Measurements from ENCODE around the gene ADD1. TPM values are rescaled to one million over a fixed set of nuclear protein-coding genes. Genes with fewer than 3 reads are reported as not detected.

ADD1 gene
- total and polyA plus RNA-seq, 2 donors (not counting 1 experiment from before 2014, with no cell fraction given): 302 to 383 TPM

GRCh38 chr4:2887343-2887742, 43.7 kb downstream of the ADD1 start:
- Histone ChIP-seq H3K36me3 (replicated peaks in 1 of 2; ENCODE audit: control extremely low read depth in 1 of 2, control insufficient read depth in 1 of 2, extremely low read depth in 1 of 2, insufficient read depth in 2 of 2, low read length in 1 of 2) (peaks cover 22 to 83% of the 10 kb centered on the region in 2 experiments), H3K79me2 (ENCODE audit: control insufficient read depth, insufficient read depth, low read length) (peaks cover 92% of the 10 kb centered on the region), H3K27ac (ENCODE audit: low read length in 2 of 2) (no peak overlapping the region), H3K9me3 (ENCODE audit: control extremely low read depth in 1 of 3, control insufficient read depth in 2 of 3, insufficient read depth in 1 of 3, low read length in 2 of 3) (no peaks in the 10 kb centered on the region), H3K9ac (ENCODE audit: low read length) (no peak overlapping the region), H3K4me2 (replicated peaks; ENCODE audit: low read depth, low read length, poor library complexity, severe bottlenecking) (no peak overlapping the region), H4K20me1 (ENCODE audit: control insufficient read depth, insufficient read depth, low read length, poor library complexity, severe bottlenecking) (peaks cover 81% of the 10 kb centered on the region), H3K4me3 (ENCODE audit: control extremely low read depth in 1 of 5, extremely low read depth in 1 of 5, insufficient read depth in 1 of 5, low read depth in 2 of 5, low read length in 4 of 5) (no peak overlapping the region), H3K27me3 (replicated peaks in 1 of 4; ENCODE audit: control extremely low read depth in 1 of 4, control insufficient read depth in 3 of 4, insufficient read depth in 4 of 4, low read length in 3 of 4) (no peaks in the 10 kb centered on the region), H2AFZ (ENCODE audit: insufficient read depth, low read depth, low read length, poor library complexity, severe bottlenecking) (no peak overlapping the region), H3K4me1 (ENCODE audit: control insufficient read depth in 2 of 2, insufficient read depth in 2 of 2, low read length in 2 of 2) (no peaks in the 10 kb centered on the region)
- POLR2A ChIA-PET: no interaction called here
- Mint-ChIP-seq H3K27me3 (no peaks in the 10 kb centered on the region), H3K27ac (no peak overlapping the region), H3K4me1 (peaks cover 2% of the 10 kb centered on the region), H3K4me3 (no peak overlapping the region), H3K9me3 (ENCODE audit: insufficient read depth) (no peaks in the 10 kb centered on the region)
- WGBS (ENCODE audit: insufficient coverage): 90% methylated on average over 3 of the region's 3 CpGs
- CTCF ChIA-PET: no interaction called here
- TF ChIP-seq EZH2 (IDR thresholded peaks at IDR 0.05; ENCODE audit: borderline replicate concordance, insufficient read depth, low read depth, low read length, poor library complexity, severe bottlenecking) (no peak), CTCF (IDR thresholded peaks at IDR 0.05) (no peak)
- ATAC-seq (ENCODE audit: low read depth): no peak
- DNase-seq: no peak
- intact Hi-C loops (cut with micrococcal nuclease): no loop called here

- no peak overlapping the region for H3K4me2 ChIP-seq (replicated peaks; ENCODE audit: low read depth, low read length, poor library complexity, severe bottlenecking)
- ChIA-PET CTCF (interaction anchor here (0.5 kb wide), 1 partner anchor 167 kb away, joined by 3 read pairs; no protein-coding TSS in a partner anchor), POLR2A (interaction anchor here (0.5 kb wide), 1 partner anchor 396 kb away, joined by 6 read pairs; no protein-coding TSS in a partner anchor)
- Mint-ChIP-seq H3K4me1 (peaks cover 2% of the 10 kb centered on the region), H3K27ac (no peak overlapping the region), H3K4me3 (no peak overlapping the region), H3K27me3 (no peaks in the 10 kb centered on the region), H3K9me3 (ENCODE audit: insufficient read depth) (no peaks in the 10 kb centered on the region)
- peaks cover 82% of the 10 kb centered on the region for H4K20me1 ChIP-seq (ENCODE audit: control insufficient read depth, insufficient read depth, low read length, poor library complexity, severe bottlenecking)
- DNase-seq (no peak), ATAC-seq (ENCODE audit: low read depth) (no peak)
- H3K4me3 ChIP-seq (ENCODE audit: control extremely low read depth in 1 of 5, extremely low read depth in 1 of 5, insufficient read depth in 1 of 5, low read depth in 2 of 5, low read length in 4 of 5): no peak overlapping the region
- peaks cover 23 to 80% of the 10 kb centered on the region in 2 experiments for H3K36me3 ChIP-seq (replicated peaks in 1 of 2; ENCODE audit: control extremely low read depth in 1 of 2, control insufficient read depth in 1 of 2, extremely low read depth in 1 of 2, insufficient read depth in 2 of 2, low read length in 1 of 2)
- H3K9me3 ChIP-seq (ENCODE audit: control extremely low read depth in 1 of 3, control insufficient read depth in 2 of 3, insufficient read depth in 1 of 3, low read length in 2 of 3): no peaks in the 10 kb centered on the region
- TF ChIP-seq CTCF (IDR thresholded peaks at IDR 0.05) (no peak), EZH2 (IDR thresholded peaks at IDR 0.05; ENCODE audit: borderline replicate concordance, insufficient read depth, low read depth, low read length, poor library complexity, severe bottlenecking) (no peak)
- H3K27ac ChIP-seq (ENCODE audit: low read length in 2 of 2): no peak overlapping the region
- no peak overlapping the region for H3K9ac ChIP-seq (ENCODE audit: low read length)
- no peaks in the 10 kb centered on the region for H3K4me1 ChIP-seq (ENCODE audit: control insufficient read depth in 2 of 2, insufficient read depth in 2 of 2, low read length in 2 of 2)
- intact Hi-C loops (cut with micrococcal nuclease): no loop called here
- H2AFZ ChIP-seq (ENCODE audit: insufficient read depth, low read depth, low read length, poor library complexity, severe bottlenecking): no peak overlapping the region
- H3K27me3 ChIP-seq (replicated peaks in 1 of 4; ENCODE audit: control extremely low read depth in 1 of 4, control insufficient read depth in 3 of 4, insufficient read depth in 4 of 4, low read length in 3 of 4): no peaks in the 10 kb centered on the region
- no CpG with 5 or more reads among the region's 3 CpGs for WGBS (ENCODE audit: insufficient coverage)
- H3K79me2 ChIP-seq (ENCODE audit: control insufficient read depth, insufficient read depth, low read length): peaks cover 81% of the 10 kb centered on the region
Observed at GRCh38 chr4:2888886-2889285, 45.2 kb downstream of the ADD1 start.
